Measurements from ENCODE around the gene DUSP8.

DNA sequence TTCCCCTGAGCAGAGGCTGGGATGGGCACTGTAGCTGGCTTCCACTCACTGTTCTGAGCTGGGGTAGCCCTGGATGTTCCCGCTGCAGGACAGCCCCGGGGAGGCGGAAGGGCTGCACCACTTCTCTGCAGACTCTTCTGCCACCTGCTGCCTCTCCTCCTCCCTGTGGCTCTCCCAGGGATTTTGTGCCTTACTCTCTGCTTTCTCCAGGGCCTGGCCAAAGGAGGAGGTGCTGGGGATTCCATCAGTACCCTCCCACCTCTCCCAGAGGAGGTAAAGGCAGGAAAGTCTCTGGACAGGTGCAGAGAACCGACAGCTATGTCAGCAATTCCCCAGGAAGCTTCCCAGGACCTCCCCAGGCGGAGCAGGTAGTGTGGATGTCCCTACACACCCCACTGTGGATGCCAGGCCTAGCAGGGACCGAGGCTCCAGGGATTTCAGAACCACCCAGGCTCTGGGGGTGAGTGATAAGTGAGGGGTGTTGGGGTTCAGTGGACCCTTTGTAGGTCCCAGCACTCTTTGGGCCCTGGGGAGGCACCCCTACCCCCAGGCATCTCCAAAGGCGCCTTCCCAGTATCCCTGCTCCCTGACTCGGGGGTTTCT, 11.3 kb downstream of the DUSP8 start:
- TF ChIP-seq POLR2A (IDR thresholded peaks at IDR 0.05; ENCODE audit: low read length) (no peak), GATA1 (IDR thresholded peaks at IDR 0.05; ENCODE audit: low read depth, low read length) (no peak)
